Right lobe of liver (tissue), 6 donors: ENCODE measurements around the gene WDR6. TPM values are rescaled to one million over a fixed set of nuclear protein-coding genes. Genes with fewer than 3 reads are reported as not detected.

Source experiments
- ATAC-seq, 4 donors: fragments of 200-7000 bp; cut with Tn5 transposase; one replicate each; pipeline ENCODE4 v1.9.1; 2020; ENCODE audit warnings: mild to moderate bottlenecking in 4 of 4, moderate library complexity in 4 of 4
- DNase-seq, 3 donors: peaks; one replicate each; pipeline ENCODE4 v3.0.0-alpha.2; 2020
- H3K27ac ChIP-seq, 3 donors: fragments of 200-600 bp; one replicate each; pipeline ENCODE4 v1.8.0; 2022
- H3K27me3 ChIP-seq, 2 donors: fragments of 200-600 bp; one replicate each; pipeline ENCODE4 v1.8.0; 2022
- H3K36me3 ChIP-seq, 4 donors: fragments of 200-600 bp; sonication (generic) in 1 of 4; one replicate each; pipeline versions ENCODE4 v1.5.1 to v1.8.0; 2017 to 2022; ENCODE audit warnings: control low read depth in 1 of 4
- H3K4me1 ChIP-seq, 4 donors: fragments of 200-600 bp; sonication (generic) in 1 of 4; one replicate each; pipeline versions ENCODE4 v1.5.1 to v1.8.0; 2017 to 2022; ENCODE audit warnings: control low read depth in 1 of 4
- H3K4me3 ChIP-seq, 3 donors: fragments of 200-600 bp; one replicate each; pipeline ENCODE4 v1.8.0; 2022
- H3K9me3 ChIP-seq, 4 donors: fragments of 200-600 bp; sonication (generic) in 1 of 4; one replicate each; pipeline versions ENCODE4 v1.5.1 to v1.8.0; 2017 to 2022; ENCODE audit warnings: control low read depth in 1 of 4
- CTCF ChIP-seq, 4 donors: fragments of 200-600 bp in 3 of 4; fragments of 450-650 bp in 1 of 4; IDR thresholded peaks; one replicate each; pipeline versions ENCODE4 v1.5.1 to v1.8.0; 2016 to 2022; ENCODE audit warnings: antibody characterized with exemption in 4 of 4, mild to moderate bottlenecking in 2 of 4
- POLR2A ChIP-seq: fragments of 450-650 bp; IDR thresholded peaks from one replicate; pipeline ENCODE4 v1.6.1; 2017; ENCODE audit warnings: antibody characterized with exemption, mild to moderate bottlenecking
- WGBS: methylation state at CpG from one replicate; pipeline ENCODE4 v1.1.6; 2018; ENCODE audit warnings: low coverage, low lambda C conversion rate; ENCODE audit not compliant: insufficient coverage; ENCODE audit errors: missing lambda C conversion rate; 5-methylcytosine and 5-hydroxymethylcytosine counted together
- intact Hi-C, 2 donors: fragments of 100-400 bp; cut with DNase I; formaldehyde crosslinking; loops; one replicate each; pipeline versions ENCODE4 v1.11.2 to v1.14.1; 2022
- total RNA-seq, 6 experiments: library from RNA; depleted of rRNA in 2 of 6; stranded (reverse); fragments of >200 nt in 2 of 6; fragmentation: NEBNext Ultra II Directional in 3 of 6; extraction: Animal tissue kit (Norgen Biotek cat#: 25700) in 3 of 6; gene quantifications; one replicate each; pipeline versions ENCODE4 v1.1.0 to v1.2.4, GENCODE V29; 2016 to 2023
- donor health status: DM: no; HTN: yes; CAD: no.
- donor health status: DM: no; HTN: no; CAD: no.
- donor health status: DM: no; HTN: no; CAD: no.
- donor health status: DM: no; HTN: yes; CAD: no.
- donor health status: DM: no; HTN: yes; CAD: no.

The WDR6 gene
- total RNA-seq, 6 experiments from 2014 or later = 35.7 to 72.9 (median 65.4) TPM

- 97% methylated on average over 6 of the region's 9 CpGs for WGBS
- intact Hi-C loops = no loop called here
- peak in 1 of 3 donors; percentile 14 for DNase-seq
- TF ChIP-seq POLR2A (no peak), CTCF (IDR thresholded peaks at IDR 0.05) (no peak)
- Histone ChIP-seq H3K4me1 (peaks cover 0 to 17% (median 7%) of the 10 kb centered on the region in 4 donors), H3K36me3 (peaks cover 0 to 55% (median 18%) of the 10 kb centered on the region in 4 donors), H3K9me3 (no peaks in the 10 kb centered on the region), H3K27ac (no peak overlapping the region), H3K27me3 (no peaks in the 10 kb centered on the region), H3K4me3 (no peak overlapping the region)
- ATAC-seq = no peak
Measured at GRCh38 chr3:49027634-49028033, 20.4 kb downstream of the WDR6 start.

- H3K9me3 ChIP-seq = no peaks in the 10 kb centered on the region
- H3K4me1 ChIP-seq = peaks cover 0 to 10% (median 4%) of the 10 kb centered on the region in 4 donors
- intact Hi-C loops = no loop called here
- peaks cover 0 to 60% (median 21%) of the 10 kb centered on the region in 4 donors for H3K36me3 ChIP-seq
- WGBS = 86% methylated on average over 3 of the region's 4 CpGs
- DNase-seq (peak in 1 of 3 donors; percentile 7), ATAC-seq (no peak)
- peak overlapping the region in 2 of 3 donors; percentile 60 to 74 for H3K4me3 ChIP-seq
- no peaks in the 10 kb centered on the region for H3K27me3 ChIP-seq
- no peak for TF ChIP-seq CTCF (IDR thresholded peaks at IDR 0.05)
- TF ChIP-seq POLR2A = no peak
- H3K27ac ChIP-seq = peak overlapping the region in 1 of 3 donors; percentile 82
Measured at GRCh38 chr3:49028298-49028672, 21.1 kb downstream of the WDR6 start.

- H3K27ac ChIP-seq = peak within 1 kb of the TSS; percentile 66 to 85 (median 82)
- intact Hi-C loops = no loop called here
Measured at GRCh38 chr3:49028673-49029562, 21.7 kb downstream of the WDR6 start, which contains the start of gene IMPDH2. Gene IMPDH2 (minus strand): TSS chr3:49029398. CDS start chr3:49029350, 48 bp downstream.

GRCh38 chr3:49029563-49029884, 22.3 kb downstream of the WDR6 start:
- DNase-seq (no peak), ATAC-seq (no peak)
- intact Hi-C loops = no loop called here
- no peaks in the 10 kb centered on the region for H3K9me3 ChIP-seq
- peaks cover 0 to 9% (median 4%) of the 10 kb centered on the region in 4 donors for H3K4me1 ChIP-seq
- H3K4me3 ChIP-seq = peak overlapping the region in 2 of 3 donors; percentile 60 to 74
- WGBS = 3% methylated on average over 6 of the region's 7 CpGs
- TF ChIP-seq CTCF (IDR thresholded peaks at IDR 0.05) (no peak), POLR2A (no peak)
- H3K27ac ChIP-seq = peak overlapping the region; percentile 59 to 82 (median 66)
- no peaks in the 10 kb centered on the region for H3K27me3 ChIP-seq
- H3K36me3 ChIP-seq = peaks cover 0 to 50% (median 19%) of the 10 kb centered on the region in 4 donors

More at GRCh38 chr3:49028673-49029562, 21.7 kb downstream of the WDR6 start, which contains the start of gene IMPDH2:
- H3K27me3 ChIP-seq = no peaks in the 10 kb centered on the region
- DNase-seq (peak; percentile 94 to 95 (median 95)), ATAC-seq (peak; percentile 95 to 98 (median 95))
- no peaks in the 10 kb centered on the region for H3K9me3 ChIP-seq
- H3K4me3 ChIP-seq = peak within 1 kb of the TSS; percentile 60 to 74 (median 60)
- TF ChIP-seq CTCF (IDR thresholded peaks at IDR 0.05) (peak in 3 of 4 donors; percentile 9 to 28 (median 26)), POLR2A (peak; percentile 97)
- peaks cover 0 to 9% (median 4%) of the 10 kb centered on the region in 4 donors for H3K4me1 ChIP-seq
- H3K36me3 ChIP-seq = peaks cover 0 to 56% (median 21%) of the 10 kb centered on the region in 4 donors
- 0% methylated on average over 4 of the region's 55 CpGs for WGBS
